ENCODE results near the gene AP3B1.

Gene AP3B1

DNA sequence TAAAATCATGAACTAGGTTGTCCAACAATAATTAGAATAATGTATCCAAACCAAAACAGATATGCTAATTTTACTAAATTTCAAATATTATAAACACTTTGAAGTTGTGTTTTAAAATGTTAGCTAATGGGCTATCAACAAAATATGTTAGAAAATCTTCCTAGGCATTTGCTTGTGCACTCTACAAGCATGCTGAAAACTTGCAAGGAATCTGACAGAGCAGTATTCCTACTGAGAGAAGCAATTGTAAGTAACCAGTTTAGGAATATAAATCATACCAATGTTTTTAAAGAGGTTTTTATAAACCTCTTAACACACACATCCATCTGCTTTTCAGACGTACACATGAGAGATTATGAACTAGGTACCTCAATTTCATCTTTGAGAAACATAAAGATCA is 289.9 kb downstream of the AP3B1 start:
- TF ChIP-seq, protein P1, sequence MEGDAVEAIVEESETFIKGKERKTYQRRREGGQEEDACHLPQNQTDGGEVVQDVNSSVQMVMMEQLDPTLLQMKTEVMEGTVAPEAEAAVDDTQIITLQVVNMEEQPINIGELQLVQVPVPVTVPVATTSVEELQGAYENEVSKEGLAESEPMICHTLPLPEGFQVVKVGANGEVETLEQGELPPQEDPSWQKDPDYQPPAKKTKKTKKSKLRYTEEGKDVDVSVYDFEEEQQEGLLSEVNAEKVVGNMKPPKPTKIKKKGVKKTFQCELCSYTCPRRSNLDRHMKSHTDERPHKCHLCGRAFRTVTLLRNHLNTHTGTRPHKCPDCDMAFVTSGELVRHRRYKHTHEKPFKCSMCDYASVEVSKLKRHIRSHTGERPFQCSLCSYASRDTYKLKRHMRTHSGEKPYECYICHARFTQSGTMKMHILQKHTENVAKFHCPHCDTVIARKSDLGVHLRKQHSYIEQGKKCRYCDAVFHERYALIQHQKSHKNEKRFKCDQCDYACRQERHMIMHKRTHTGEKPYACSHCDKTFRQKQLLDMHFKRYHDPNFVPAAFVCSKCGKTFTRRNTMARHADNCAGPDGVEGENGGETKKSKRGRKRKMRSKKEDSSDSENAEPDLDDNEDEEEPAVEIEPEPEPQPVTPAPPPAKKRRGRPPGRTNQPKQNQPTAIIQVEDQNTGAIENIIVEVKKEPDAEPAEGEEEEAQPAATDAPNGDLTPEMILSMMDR (conservative IDR thresholded peaks at IDR 0.05; ENCODE audit: low read depth, low read length), result no peak
- peak; percentile 19 for DNase-seq (ENCODE audit: low read depth)
- H3K4me3 ChIP-seq (ENCODE audit: low read depth, low read length), result no peak overlapping the region

DNA sequence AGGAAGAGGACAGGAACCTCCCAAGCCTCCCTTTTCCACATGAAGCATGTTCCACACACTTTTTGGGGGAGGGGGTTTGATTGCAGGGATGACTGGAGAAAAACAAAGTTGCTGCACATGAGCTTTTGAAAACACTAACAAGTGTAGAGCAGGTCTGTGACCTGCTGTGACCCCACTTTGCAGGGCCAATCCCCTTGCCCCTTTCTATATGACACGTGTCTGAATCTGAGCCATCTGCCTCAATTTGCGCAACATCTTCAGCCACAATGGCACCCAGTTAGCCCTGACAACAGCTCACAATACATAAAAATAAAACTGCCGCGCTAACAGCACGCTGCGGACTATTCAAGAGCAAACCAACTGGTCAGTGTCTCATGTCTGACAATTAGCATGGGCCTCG is 290.6 kb downstream of the AP3B1 start:
- TF ChIP-seq, protein P1 (conservative IDR thresholded peaks at IDR 0.05; ENCODE audit: low read depth, low read length), result no peak
- DNase-seq (ENCODE audit: low read depth), result no peak
- no peak overlapping the region for H3K4me3 ChIP-seq (ENCODE audit: low read depth, low read length)

DNA sequence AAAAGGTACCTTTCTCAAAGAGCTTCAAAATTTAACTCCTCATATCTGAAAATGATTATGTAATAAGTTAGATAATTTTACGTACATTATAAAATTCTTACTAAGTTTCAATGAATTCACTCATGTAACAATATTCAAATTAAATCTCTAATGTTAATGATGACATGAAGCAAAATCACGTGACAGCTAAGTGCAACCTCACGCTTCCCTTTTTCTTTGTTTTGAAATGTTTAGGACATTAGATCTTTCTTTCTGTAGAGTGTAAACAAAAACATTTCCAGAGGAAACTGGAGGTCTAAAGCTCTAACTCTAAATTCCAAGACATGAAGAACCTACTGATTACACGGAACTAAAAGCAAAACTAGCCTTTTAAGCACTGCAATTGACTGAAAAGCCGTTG is 291.0 kb downstream of the AP3B1 start:
- no peak for DNase-seq (ENCODE audit: low read depth)
- TF ChIP-seq, protein P1 (conservative IDR thresholded peaks at IDR 0.05; ENCODE audit: low read depth, low read length), result no peak
- H3K4me3 ChIP-seq (ENCODE audit: low read depth, low read length), result no peak overlapping the region

DNA sequence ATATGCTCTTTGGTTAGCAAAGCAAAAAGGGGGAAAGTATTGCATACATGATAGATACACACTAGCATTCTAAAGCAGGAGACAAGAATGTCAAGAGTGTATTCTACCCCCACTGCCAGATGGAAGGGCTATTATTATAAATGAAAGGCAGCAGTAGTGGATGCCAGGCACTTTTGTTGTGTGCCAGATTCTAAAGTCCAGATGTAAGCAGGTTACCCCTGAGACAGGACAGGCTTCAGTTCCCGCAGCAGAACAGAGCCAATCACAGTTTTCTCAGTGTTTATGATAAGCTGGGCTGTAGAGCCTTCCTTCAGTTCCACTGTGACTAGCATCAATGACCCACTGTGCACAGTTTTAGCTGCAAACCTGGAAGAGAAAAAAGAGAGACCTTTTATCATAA is 291.8 kb downstream of the AP3B1 start:
- TF ChIP-seq, protein P1 (conservative IDR thresholded peaks at IDR 0.05; ENCODE audit: low read depth, low read length), result no peak
- DNase-seq (ENCODE audit: low read depth), result no peak

DNA sequence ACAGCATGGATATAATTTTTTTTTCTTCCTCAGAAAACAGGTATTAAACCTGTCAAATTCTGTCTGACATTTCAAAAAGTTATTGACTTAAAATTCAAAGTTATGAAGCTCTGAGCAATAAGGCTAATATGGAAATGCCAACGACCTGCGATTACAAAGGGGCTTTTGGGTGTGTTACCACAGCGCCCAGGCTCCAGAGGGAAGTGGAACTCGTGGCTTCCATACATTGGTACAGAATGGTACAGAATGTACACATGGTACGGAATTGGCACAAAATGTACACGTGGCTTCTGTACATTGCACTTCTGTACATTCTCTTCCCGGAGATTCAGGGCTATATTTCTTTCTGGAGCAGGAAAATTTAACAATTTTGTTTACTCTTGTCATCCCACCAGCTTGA is 293.3 kb downstream of the AP3B1 start:
- DNase-seq (ENCODE audit: low read depth), result no peak
- TF ChIP-seq, protein P1 (conservative IDR thresholded peaks at IDR 0.05; ENCODE audit: low read depth, low read length), result no peak
- H3K4me3 ChIP-seq (ENCODE audit: low read depth, low read length), result no peak overlapping the region

More for the DNA sequence above, 291.8 kb downstream of the AP3B1 start:
- H3K4me3 ChIP-seq (ENCODE audit: low read depth, low read length), result no peak overlapping the region

DNA sequence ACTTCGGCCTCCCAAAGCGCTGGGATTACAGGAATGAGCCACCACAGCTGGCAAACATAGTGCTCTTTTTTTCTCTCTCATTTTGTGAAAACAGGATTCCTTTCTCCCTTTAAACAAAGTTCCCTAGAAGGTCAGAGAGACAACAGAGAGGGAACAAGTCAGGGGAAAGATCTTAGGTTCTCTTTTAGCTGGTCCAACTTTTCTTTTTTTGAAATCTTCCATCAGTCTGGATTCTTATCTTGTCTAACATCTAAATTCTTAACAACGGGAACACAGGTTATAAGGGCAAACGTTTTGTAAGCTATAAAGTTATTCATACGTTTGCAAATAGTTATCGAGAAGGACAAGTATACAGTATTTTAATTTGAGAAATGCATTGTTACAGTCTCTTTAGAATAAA is 294.3 kb downstream of the AP3B1 start:
- no peak for DNase-seq (ENCODE audit: low read depth)
- no peak overlapping the region for H3K4me3 ChIP-seq (ENCODE audit: low read depth, low read length)
- TF ChIP-seq, protein P1 (conservative IDR thresholded peaks at IDR 0.05; ENCODE audit: low read depth, low read length), result no peak

DNA sequence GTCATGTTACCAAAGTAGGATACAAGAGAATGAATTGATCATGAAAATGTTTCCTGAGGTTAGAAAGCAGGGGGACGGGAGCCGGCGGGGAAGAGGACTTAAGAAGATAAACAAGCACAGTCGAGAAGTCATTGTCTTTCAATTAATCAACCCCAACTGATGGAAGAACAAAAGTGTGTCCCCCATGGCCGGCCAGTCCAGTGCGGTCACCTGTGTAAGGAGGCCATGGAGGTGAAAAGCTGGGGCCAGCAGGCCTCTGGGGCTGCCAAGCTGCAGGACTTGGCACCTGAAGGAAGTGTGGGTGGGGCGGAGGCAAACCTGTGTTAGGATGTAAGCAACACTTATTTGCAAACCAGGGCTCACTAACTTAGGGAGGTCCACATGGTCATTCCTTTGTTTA is 295.1 kb downstream of the AP3B1 start:
- no peak overlapping the region for H3K4me3 ChIP-seq (ENCODE audit: low read depth, low read length)
- no peak for DNase-seq (ENCODE audit: low read depth)
- TF ChIP-seq, protein P1 (conservative IDR thresholded peaks at IDR 0.05; ENCODE audit: low read depth, low read length), result no peak
